K562 (cell line): ENCODE results near the gene MAB21L3. TPM values are rescaled to one million over a fixed set of nuclear protein-coding genes. Genes with fewer than 3 reads are reported as not detected.

Experiments used
- ATAC-seq: fragments of 200-7000 bp; cut with Tn5 transposase; 3 replicates; pipeline ENCODE4 v1.9.1; 2020; ENCODE audit warnings: moderate library complexity
- BruUV-seq: library from RNA; stranded (reverse); fragments of 400-500 nt; replicated peaks from 2 replicates; lab custom pipeline; 2021; lab: Mats Ljungman, UMichigan
- CTCF ChIA-PET: fragments of 300-600 bp; formaldehyde crosslinking; extraction: SDS; loops from one replicate; lab custom pipeline; 2021; ENCODE audit warnings: low intra/inter-chr PET ratio; lab: Yijun Ruan, JAX
- POLR2A ChIA-PET: fragments of 300-600, 350-650 bp; sonication (Branson Sonifier 250); formaldehyde crosslinking; extraction: SDS; loops from one replicate; lab custom pipeline; 2021; ENCODE audit warnings: antibody characterized with exemption, inconsistent platforms; lab: Yijun Ruan, JAX
- DNase-seq, 4 experiments: peaks; one replicate each; pipeline versions ENCODE4 v3.0.0 to v3.0.0-alpha.2; 2011 to 2018; ENCODE audit warnings: low spot score in 3 of 4, mixed read lengths in 3 of 4; ENCODE audit errors: extremely low read depth in 1 of 4
- FAIRE-seq: peaks from 2 replicates; lab custom pipeline; 2011; peaks lifted over from hg19 to GRCh38; lab: Jason Lieb, UNC
- H2AFZ ChIP-seq: 2 replicates; pipeline ENCODE4 v1.6.0; 2011; ENCODE audit warnings: low read depth, low read length, control low read depth, inconsistent platforms
- H3K27ac ChIP-seq: fragments of 200-600 bp; 3 replicates; pipeline ENCODE4 v1.8.0; 2011; ENCODE audit warnings: low read depth, mild to moderate bottlenecking, control low read depth, inconsistent platforms, low read length, moderate library complexity, mixed read lengths; ENCODE audit errors: extremely low read depth
- H3K27me3 ChIP-seq, 2 experiments: fragments of 300-600 bp in 1 of 2; 2 replicates in 1 of 2; 3 replicates in 1 of 2; pipeline versions ENCODE4 v1.6.0 to v1.8.0; 2011; ENCODE audit warnings: inconsistent platforms in 2 of 2, low read length in 2 of 2, mild to moderate bottlenecking in 1 of 2, mixed read lengths in 1 of 2, moderate library complexity in 1 of 2; ENCODE audit not compliant: control insufficient read depth in 2 of 2, insufficient read depth in 2 of 2
- H3K36me3 ChIP-seq: fragments of 300-600 bp; 3 replicates; pipeline ENCODE4 v1.8.0; 2011; ENCODE audit warnings: mild to moderate bottlenecking, low read length, inconsistent platforms; ENCODE audit not compliant: control insufficient read depth, insufficient read depth
- H3K4me1 ChIP-seq, 2 experiments: fragments of 200-600 bp in 1 of 2; replicated peaks in 1 of 2; 2 replicates in 1 of 2; 3 replicates in 1 of 2; pipeline versions ENCODE4 v1.5.1 to v1.8.0; 2011; ENCODE audit warnings: inconsistent platforms in 2 of 2, low read length in 2 of 2, mild to moderate bottlenecking in 1 of 2, mixed read lengths in 1 of 2, moderate library complexity in 1 of 2; ENCODE audit not compliant: control insufficient read depth in 2 of 2, insufficient read depth in 2 of 2
- H3K4me2 ChIP-seq: 2 replicates; pipeline ENCODE4 v1.6.1; 2011; ENCODE audit warnings: low read length, control low read depth, inconsistent platforms, mixed read lengths; ENCODE audit not compliant: insufficient read depth
- H3K4me3 ChIP-seq: fragments of 200-600 bp; sonication (generic), shearing (Covaris generic); 2 replicates; pipeline ENCODE4 v1.5.1; 2016; ENCODE audit warnings: control low read depth, inconsistent platforms
- H3K79me2 ChIP-seq: fragments of 200-600 bp; 3 replicates; pipeline ENCODE4 v1.8.0; 2011; ENCODE audit warnings: low read length, inconsistent platforms; ENCODE audit not compliant: control insufficient read depth, insufficient read depth
- H3K9ac ChIP-seq, 2 experiments: 2 replicates each; pipeline versions ENCODE4 v1.6.0 to v1.6.1; 2011; ENCODE audit warnings: low read depth in 2 of 2, low read length in 2 of 2, control low read depth in 1 of 2, inconsistent platforms in 1 of 2, mild to moderate bottlenecking in 1 of 2, mixed read lengths in 1 of 2; ENCODE audit not compliant: insufficient read depth in 1 of 2
- H3K9me1 ChIP-seq: one replicate; pipeline ENCODE4 v1.6.0; 2011; ENCODE audit warnings: inconsistent platforms, mild to moderate bottlenecking, low read length, moderate library complexity; ENCODE audit not compliant: control insufficient read depth, insufficient read depth
- H3K9me3 ChIP-seq: replicated peaks from 2 replicates; pipeline ENCODE4 v1.5.1; 2011; ENCODE audit warnings: low read depth, low read length, inconsistent platforms; ENCODE audit not compliant: control insufficient read depth, insufficient read depth
- H4K20me1 ChIP-seq: replicated peaks from 2 replicates; pipeline ENCODE4 v1.6.1; 2011; ENCODE audit warnings: low read length, inconsistent platforms, mixed read lengths; ENCODE audit not compliant: control insufficient read depth, insufficient read depth
- NBN ChIP-seq: fragments of 450-650 bp; IDR thresholded peaks from 2 replicates; pipeline ENCODE4 v1.6.1; 2016; ENCODE audit warnings: low read depth, mild to moderate bottlenecking
- RBM25 ChIP-seq: fragments of 200-400 bp; formaldehyde crosslinking; IDR thresholded peaks from 2 replicates; pipeline ENCODE4 v1.6.1; 2018; ENCODE audit warnings: low read length, low read depth, moderate library complexity; ENCODE audit not compliant: severe bottlenecking
- WGBS: fragments of 100-300 bp; shearing (Covaris generic); methylation state at CpG from one replicate; pipeline ENCODE4 v1.1.6; 2016; ENCODE audit warnings: low coverage, mixed read lengths; ENCODE audit not compliant: insufficient coverage; ENCODE audit errors: missing lambda C conversion rate; 5-methylcytosine and 5-hydroxymethylcytosine counted together
- in situ Hi-C: fragments of 300-500 bp; cut with MboI; formaldehyde crosslinking; loops from 4 replicates; pipeline ENCODE4 v1.15.0; 2018; ENCODE audit warnings: inconsistent platforms, mixed read lengths
- intact Hi-C: fragments of 100-400 bp; cut with micrococcal nuclease; formaldehyde crosslinking; loops from 2 replicates; pipeline ENCODE4 v1.14.2; 2022
- polyA plus RNA-seq, 8 experiments: library from polyadenylated mRNA; depleted of rRNA in 4 of 8; stranded (reverse) in 5 of 8; unstranded in 3 of 8; fragments of >200 nt; fragmentation: Nextera tagmentation in 2 of 8; fragmentation: Illumina TruSeq in 1 of 8; extraction: Ambion mirVana in 2 of 8; extraction: Trizol in 1 of 8; gene quantifications; 2 replicates each; pipeline versions ENCODE4 v1.2.1 to v1.2.3, GENCODE V29; 2011 to 2014; ENCODE audit warnings: inconsistent platforms in 1 of 8, missing spikeins in 1 of 8
- total RNA-seq, 7 experiments: library from RNA; depleted of rRNA in 6 of 7; stranded (reverse); fragments of >200 nt in 6 of 7; fragmentation: Illumina TruSeq in 2 of 7; extraction: Trizol in 2 of 7; gene quantifications; 2 replicates each; pipeline versions ENCODE4 v1.2.1 to v1.2.3, GENCODE V29; 2011 to 2021; ENCODE audit warnings: low replicate concordance in 1 of 7
- TF ChIP-seq, protein P1 (sequence below): IDR thresholded peaks from 3 replicates; pipeline ENCODE4 v1.6.1; 2011; ENCODE audit warnings: borderline replicate concordance, mild to moderate bottlenecking; ENCODE audit not compliant: insufficient read length, insufficient read depth

Gene MAB21L3
- total and polyA plus RNA-seq, 9 of the 15 experiments (the other 6 are each of a cell fraction or from before 2014, with no cell fraction given): not detected

DNA sequence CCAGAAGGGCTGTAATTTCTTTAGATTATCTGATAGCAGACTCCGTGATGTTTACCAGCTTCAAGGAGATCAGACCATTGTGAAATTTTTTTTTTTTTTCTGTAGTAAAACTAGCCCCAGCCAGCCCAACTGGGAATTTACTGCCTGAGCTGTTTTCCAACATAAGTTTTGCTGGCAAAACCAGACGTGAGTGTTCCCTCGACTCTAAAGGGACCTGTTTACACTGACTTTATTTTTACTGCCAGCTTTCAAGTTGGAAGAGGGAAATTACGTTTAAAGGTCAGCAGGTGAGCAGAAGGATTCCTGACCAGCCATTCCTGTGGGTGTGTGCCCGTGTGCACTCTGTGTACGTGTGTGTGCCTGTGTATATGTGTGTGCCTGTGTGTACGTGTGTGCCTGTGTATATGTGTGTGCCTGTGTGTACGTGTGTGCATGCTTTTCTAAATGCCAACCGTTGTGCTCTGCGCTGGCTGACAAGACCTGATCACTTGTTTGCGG is 374 bp downstream of the MAB21L3 start (continued):
- TF ChIP-seq, protein P1, sequence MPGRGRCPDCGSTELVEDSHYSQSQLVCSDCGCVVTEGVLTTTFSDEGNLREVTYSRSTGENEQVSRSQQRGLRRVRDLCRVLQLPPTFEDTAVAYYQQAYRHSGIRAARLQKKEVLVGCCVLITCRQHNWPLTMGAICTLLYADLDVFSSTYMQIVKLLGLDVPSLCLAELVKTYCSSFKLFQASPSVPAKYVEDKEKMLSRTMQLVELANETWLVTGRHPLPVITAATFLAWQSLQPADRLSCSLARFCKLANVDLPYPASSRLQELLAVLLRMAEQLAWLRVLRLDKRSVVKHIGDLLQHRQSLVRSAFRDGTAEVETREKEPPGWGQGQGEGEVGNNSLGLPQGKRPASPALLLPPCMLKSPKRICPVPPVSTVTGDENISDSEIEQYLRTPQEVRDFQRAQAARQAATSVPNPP: no peak

DNA sequence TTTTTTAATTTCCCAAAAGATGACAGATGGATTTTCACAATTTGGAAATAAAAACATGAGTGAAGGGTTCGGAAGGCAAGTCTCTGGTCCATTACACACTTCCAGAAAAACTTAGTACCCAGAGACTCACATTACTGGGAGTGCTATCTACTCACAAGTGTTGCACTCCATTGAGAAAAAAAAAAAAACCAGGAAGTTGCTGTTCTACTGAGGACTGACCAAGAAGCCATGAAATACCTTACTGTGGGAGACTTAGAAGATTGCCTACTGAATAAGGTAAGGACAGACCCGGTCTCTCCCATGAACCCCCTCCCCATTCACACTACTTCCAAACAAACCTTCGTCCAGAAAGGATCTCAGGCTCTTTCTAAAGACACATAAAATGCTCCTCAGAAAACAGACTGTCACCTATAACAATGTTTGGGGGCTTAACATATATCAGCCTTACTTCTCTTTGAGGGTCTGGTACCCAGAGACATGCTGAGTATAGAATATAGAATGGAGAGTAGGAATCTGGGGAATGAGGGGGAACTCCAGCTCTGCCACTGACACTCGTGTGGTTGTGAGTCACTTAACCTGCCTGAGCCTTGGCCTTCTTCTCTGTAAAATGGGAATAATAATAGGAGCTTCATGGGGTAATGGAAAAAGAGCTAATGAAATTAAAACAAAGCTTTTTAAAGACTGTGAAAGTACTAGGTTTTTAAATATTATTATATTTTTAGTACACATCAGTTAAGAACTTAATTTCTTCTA is 1.4 kb downstream of the MAB21L3 start:
- H2AFZ ChIP-seq: no peak overlapping the region
- in situ Hi-C loops (no loop called here), intact Hi-C loops (no loop called here)
- no peaks in the 10 kb centered on the region for H4K20me1 ChIP-seq
- CTCF ChIA-PET: no interaction called here
- H3K9ac ChIP-seq: no peak overlapping the region
- 4% methylated on average over 4 of the region's 4 CpGs for WGBS
- H3K27me3 ChIP-seq: peaks cover 8 to 26% of the 10 kb centered on the region in 2 experiments
- H3K9me1 ChIP-seq: no peaks in the 10 kb centered on the region
- ATAC-seq: no peak
- BruUV-seq: no TSS peak
- H3K4me3 ChIP-seq: no peak overlapping the region
- H3K4me2 ChIP-seq: no peak overlapping the region
- FAIRE-seq: peak; percentile 51
- H3K79me2 ChIP-seq: no peaks in the 10 kb centered on the region
- no peaks in the 10 kb centered on the region for H3K9me3 ChIP-seq
- no peaks in the 10 kb centered on the region for H3K36me3 ChIP-seq
- no peaks in the 10 kb centered on the region for H3K4me1 ChIP-seq
- no peak overlapping the region for H3K27ac ChIP-seq
- peak; percentile 26 for TF ChIP-seq RBM25
- TF ChIP-seq NBN: no peak
- TF ChIP-seq, all 486 proteins: peak for 1
- no peak for DNase-seq
- POLR2A ChIA-PET: interaction anchor here (0.7 to 1.0 kb wide), 2 partner anchors 9 to 373 kb away, joined by 3 to 9 read pairs; no protein-coding TSS in a partner anchor
